HCT116 (cell line): ENCODE results near the gene STK24. TPM values are rescaled to one million over a fixed set of nuclear protein-coding genes. Genes with fewer than 3 reads are reported as not detected.

Experiments used
- ATAC-seq: fragments of 200-7000 bp; cut with Tn5 transposase; 2 replicates; pipeline ENCODE4 v1.9.1; 2020; ENCODE audit warnings: mild to moderate bottlenecking, moderate library complexity
- BruUV-seq: library from RNA; stranded (reverse); fragments of 400-500 nt; replicated peaks from 2 replicates; lab custom pipeline; 2021; lab: Mats Ljungman, UMichigan
- CTCF ChIA-PET: fragments of 300-600 bp; sonication (Branson Sonifier 250); formaldehyde crosslinking; loops from one replicate; lab custom pipeline; 2021; ENCODE audit warnings: antibody characterized with exemption; lab: Charles Lee
- POLR2A ChIA-PET: fragments of 300-600, 350-600 bp; sonication (Branson Sonifier 250); formaldehyde crosslinking; loops from one replicate; lab custom pipeline; 2021; ENCODE audit warnings: antibody characterized with exemption; lab: Charles Lee
- RAD21 ChIA-PET, 2 experiments: fragments of 300-600 bp; sonication (Branson Sonifier 250); formaldehyde crosslinking; loops; one replicate each; lab custom pipeline; 2023; ENCODE audit warnings: low total read pairs in 2 of 2; ENCODE audit not compliant: uncharacterized antibody in 2 of 2, unreplicated experiment in 2 of 2, low non-redundant PET in 1 of 2; lab: Charles Lee
- DNase-seq: peaks from one replicate; pipeline ENCODE4 v3.0.0-alpha.2; 2010; ENCODE audit warnings: low read depth, low spot score
- H2AFZ ChIP-seq: fragments of 200-600 bp; shearing (Covaris generic), sonication (generic); 2 replicates; pipeline ENCODE4 v1.6.1; 2017; ENCODE audit warnings: low read depth, mixed run types, mixed read lengths, antibody characterized with exemption, low read length; ENCODE audit not compliant: poor library complexity, severe bottlenecking
- H3K27ac ChIP-seq: 2 replicates; pipeline ENCODE4 v1.5.1; 2012; ENCODE audit warnings: low read depth, low read length
- H3K27me3 ChIP-seq: fragments of 200-600 bp; sonication (generic); 2 replicates; pipeline ENCODE4 v1.6.1; 2016; ENCODE audit warnings: mixed run types, low read length, mixed read lengths; ENCODE audit not compliant: insufficient read depth
- H3K36me3 ChIP-seq, 2 experiments: fragments of 200-500 bp in 1 of 2; fragments of 200-600 bp in 1 of 2; sonication (Bioruptor generic) in 1 of 2; sonication (generic) in 1 of 2; 2 replicates each; pipeline versions ENCODE4 v1.5.1 to v1.6.1; 2014 to 2016; ENCODE audit warnings: low read length in 2 of 2, inconsistent platforms in 1 of 2, mixed read lengths in 1 of 2, mixed run types in 1 of 2; ENCODE audit not compliant: insufficient read depth in 2 of 2, control insufficient read depth in 1 of 2
- H3K4me1 ChIP-seq, 2 experiments: fragments of 200-600 bp in 1 of 2; sonication (generic) in 1 of 2; 2 replicates each; pipeline versions ENCODE4 v1.5.1 to v1.6.1; 2012 to 2017; ENCODE audit warnings: low read length in 2 of 2, inconsistent platforms in 1 of 2, mild to moderate bottlenecking in 1 of 2, mixed read lengths in 1 of 2, mixed run types in 1 of 2, moderate library complexity in 1 of 2; ENCODE audit not compliant: insufficient read depth in 2 of 2, control insufficient read depth in 1 of 2
- H3K4me2 ChIP-seq: fragments of 200-600 bp; sonication (generic); 2 replicates; pipeline ENCODE4 v1.6.1; 2017; ENCODE audit warnings: mixed run types, low read length, mixed read lengths
- H3K4me3 ChIP-seq, 2 experiments: fragments of 200-600 bp in 1 of 2; sonication (generic) in 1 of 2; replicated peaks in 1 of 2; 2 replicates each; pipeline ENCODE4 v1.5.1; 2011 to 2016; ENCODE audit warnings: low read length in 2 of 2, control low read depth in 1 of 2, low read depth in 1 of 2, mild to moderate bottlenecking in 1 of 2, mixed read lengths in 1 of 2, mixed run types in 1 of 2
- H3K79me2 ChIP-seq: fragments of 200-600 bp; sonication (generic); 2 replicates; pipeline ENCODE4 v1.6.1; 2017; ENCODE audit warnings: mild to moderate bottlenecking, mixed run types, low read length, moderate library complexity, mixed read lengths; ENCODE audit not compliant: insufficient read depth
- H3K9ac ChIP-seq: fragments of 200-600 bp; sonication (generic); 2 replicates; pipeline ENCODE4 v1.6.1; 2016; ENCODE audit warnings: low read length, mixed read lengths
- H3K9me2 ChIP-seq: fragments of 200-600 bp; sonication (generic), shearing (Covaris generic); 2 replicates; pipeline ENCODE4 v1.6.1; 2017; ENCODE audit warnings: mixed run types, mild to moderate bottlenecking, moderate library complexity; ENCODE audit not compliant: insufficient read depth
- H3K9me3 ChIP-seq, 2 experiments: fragments of 200-500 bp in 1 of 2; fragments of 200-600 bp in 1 of 2; sonication (Bioruptor generic) in 1 of 2; sonication (generic) in 1 of 2; 2 replicates each; pipeline ENCODE4 v1.6.1; 2014 to 2017; ENCODE audit warnings: low read length in 2 of 2, mixed read lengths in 2 of 2, inconsistent platforms in 1 of 2, low read depth in 1 of 2, mild to moderate bottlenecking in 1 of 2, mixed run types in 1 of 2, moderate library complexity in 1 of 2; ENCODE audit not compliant: control insufficient read depth in 1 of 2, insufficient read depth in 1 of 2
- H4K20me1 ChIP-seq: fragments of 200-600 bp; sonication (generic), shearing (Covaris generic); 2 replicates; pipeline ENCODE4 v1.6.1; 2017; ENCODE audit warnings: mixed run types, mild to moderate bottlenecking, moderate library complexity; ENCODE audit not compliant: insufficient read depth
- ATF3 ChIP-seq: IDR thresholded peaks from 2 replicates; pipeline ENCODE4 v1.6.1; 2012
- CBX3 ChIP-seq: IDR thresholded peaks from 2 replicates; pipeline ENCODE4 v1.6.1; 2012; ENCODE audit warnings: low read depth
- EGR1 ChIP-seq: IDR thresholded peaks from 2 replicates; pipeline ENCODE4 v1.6.1; 2012; ENCODE audit warnings: low read depth
- ELF1 ChIP-seq: IDR thresholded peaks from 2 replicates; pipeline ENCODE4 v1.6.1; 2012; ENCODE audit warnings: low read depth, borderline replicate concordance
- EZH2 ChIP-seq: fragments of 200-600 bp; sonication (generic); IDR thresholded peaks from 2 replicates; pipeline ENCODE4 v1.6.1; 2017; ENCODE audit warnings: antibody characterized with exemption, mixed run types
- EZH2phosphoT487 ChIP-seq: fragments of 200-600 bp; IDR thresholded peaks from 2 replicates; pipeline ENCODE4 v1.6.1; 2018; ENCODE audit warnings: antibody characterized with exemption, borderline replicate concordance
- FOSL1 ChIP-seq: IDR thresholded peaks from 2 replicates; pipeline ENCODE4 v1.6.1; 2012; ENCODE audit warnings: low read depth
- JUND ChIP-seq: IDR thresholded peaks from 2 replicates; pipeline ENCODE4 v1.6.1; 2012
- POLR2A ChIP-seq: IDR thresholded peaks from 2 replicates; pipeline ENCODE4 v1.7.0; 2011; ENCODE audit warnings: borderline replicate concordance; ENCODE audit not compliant: insufficient read depth, insufficient read length; ENCODE audit errors: extremely low read depth
- POLR2AphosphoS5 ChIP-seq: IDR thresholded peaks from 2 replicates; pipeline ENCODE4 v1.6.1; 2011; ENCODE audit warnings: mild to moderate bottlenecking, low read depth, low read length, moderate library complexity
- SIN3A ChIP-seq: IDR thresholded peaks from 2 replicates; pipeline ENCODE4 v1.6.1; 2012; ENCODE audit warnings: low read depth
- SP1 ChIP-seq: IDR thresholded peaks from 2 replicates; pipeline ENCODE4 v1.6.1; 2012; ENCODE audit warnings: low read depth
- SRF ChIP-seq: IDR thresholded peaks from 2 replicates; pipeline ENCODE4 v1.6.1; 2012; ENCODE audit warnings: low read depth
- TCF7L2 ChIP-seq: IDR thresholded peaks from 2 replicates; pipeline ENCODE4 v1.7.0; 2011; ENCODE audit warnings: borderline replicate concordance, inconsistent platforms; ENCODE audit not compliant: insufficient read depth, insufficient read length; ENCODE audit errors: extremely low read depth
- ZBTB33 ChIP-seq: IDR thresholded peaks from 2 replicates; pipeline ENCODE4 v1.6.1; 2011; ENCODE audit warnings: mild to moderate bottlenecking, low read length, moderate library complexity; ENCODE audit not compliant: insufficient replicate concordance; ENCODE audit errors: extremely low read depth
- ZNF274 ChIP-seq: fragments of 200-500 bp; sonication (Bioruptor generic); IDR thresholded peaks from 2 replicates; pipeline ENCODE4 v1.6.1; 2014; ENCODE audit warnings: mild to moderate bottlenecking, low read depth, low read length, inconsistent platforms
- intact Hi-C: fragments of 100-400 bp; cut with micrococcal nuclease; formaldehyde crosslinking; loops from 2 replicates; pipeline ENCODE4 v1.10.0; 2022
- total RNA-seq: library from RNA; stranded (reverse); gene quantifications from one replicate; pipeline ENCODE4 v1.2.1, GENCODE V29; 2021; ENCODE audit not compliant: unreplicated experiment
- TF ChIP-seq, protein P1 (sequence below): IDR thresholded peaks from 2 replicates; pipeline ENCODE4 v1.6.1; 2012; ENCODE audit warnings: low read depth
- TF ChIP-seq, protein P2 (sequence below), 3 experiments: fragments of 200-600 bp in 1 of 3; sonication (generic) in 1 of 3; IDR thresholded peaks in 2 of 3; conservative IDR thresholded peaks in 1 of 3; 2 replicates each; pipeline ENCODE4 v1.5.1; 2012 to 2017; ENCODE audit warnings: low read depth in 2 of 3, low read length in 2 of 3, antibody characterized with exemption in 1 of 3, borderline replicate concordance in 1 of 3, control low read depth in 1 of 3, mild to moderate bottlenecking in 1 of 3, mixed read lengths in 1 of 3, mixed run types in 1 of 3, moderate library complexity in 1 of 3; ENCODE audit not compliant: insufficient read depth in 1 of 3

Gene STK24
- total RNA-seq, 1 experiment from 2014 or later = 137 TPM

- CTCF ChIA-PET = no interaction called here
- POLR2A ChIA-PET = no interaction called here
- H3K9me3 ChIP-seq = no peaks in the 10 kb centered on the region
- RAD21 ChIA-PET = no interaction called here
- intact Hi-C loops = no loop called here
- no peak for ATAC-seq
- H3K9me2 ChIP-seq = no peaks in the 10 kb centered on the region
- no TSS peak for BruUV-seq
- H4K20me1 ChIP-seq = peaks cover 6% of the 10 kb centered on the region; the same call in 1 of the 2 replicates
- H2AFZ ChIP-seq = no peak overlapping the region
- no peaks in the 10 kb centered on the region for H3K36me3 ChIP-seq
- no peak for TF ChIP-seq CBX3
- TF ChIP-seq, protein P1, sequence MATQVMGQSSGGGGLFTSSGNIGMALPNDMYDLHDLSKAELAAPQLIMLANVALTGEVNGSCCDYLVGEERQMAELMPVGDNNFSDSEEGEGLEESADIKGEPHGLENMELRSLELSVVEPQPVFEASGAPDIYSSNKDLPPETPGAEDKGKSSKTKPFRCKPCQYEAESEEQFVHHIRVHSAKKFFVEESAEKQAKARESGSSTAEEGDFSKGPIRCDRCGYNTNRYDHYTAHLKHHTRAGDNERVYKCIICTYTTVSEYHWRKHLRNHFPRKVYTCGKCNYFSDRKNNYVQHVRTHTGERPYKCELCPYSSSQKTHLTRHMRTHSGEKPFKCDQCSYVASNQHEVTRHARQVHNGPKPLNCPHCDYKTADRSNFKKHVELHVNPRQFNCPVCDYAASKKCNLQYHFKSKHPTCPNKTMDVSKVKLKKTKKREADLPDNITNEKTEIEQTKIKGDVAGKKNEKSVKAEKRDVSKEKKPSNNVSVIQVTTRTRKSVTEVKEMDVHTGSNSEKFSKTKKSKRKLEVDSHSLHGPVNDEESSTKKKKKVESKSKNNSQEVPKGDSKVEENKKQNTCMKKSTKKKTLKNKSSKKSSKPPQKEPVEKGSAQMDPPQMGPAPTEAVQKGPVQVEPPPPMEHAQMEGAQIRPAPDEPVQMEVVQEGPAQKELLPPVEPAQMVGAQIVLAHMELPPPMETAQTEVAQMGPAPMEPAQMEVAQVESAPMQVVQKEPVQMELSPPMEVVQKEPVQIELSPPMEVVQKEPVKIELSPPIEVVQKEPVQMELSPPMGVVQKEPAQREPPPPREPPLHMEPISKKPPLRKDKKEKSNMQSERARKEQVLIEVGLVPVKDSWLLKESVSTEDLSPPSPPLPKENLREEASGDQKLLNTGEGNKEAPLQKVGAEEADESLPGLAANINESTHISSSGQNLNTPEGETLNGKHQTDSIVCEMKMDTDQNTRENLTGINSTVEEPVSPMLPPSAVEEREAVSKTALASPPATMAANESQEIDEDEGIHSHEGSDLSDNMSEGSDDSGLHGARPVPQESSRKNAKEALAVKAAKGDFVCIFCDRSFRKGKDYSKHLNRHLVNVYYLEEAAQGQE = no peak
- no peak for TF ChIP-seq SRF
- no peak for TF ChIP-seq EZH2
- TF ChIP-seq ATF3 = no peak
- TF ChIP-seq JUND = no peak
- TF ChIP-seq FOSL1 = no peak
- TF ChIP-seq SP1 = no peak
- no peak for TF ChIP-seq ELF1
- no peak for TF ChIP-seq EGR1
- no peak for TF ChIP-seq TCF7L2
- no peak for TF ChIP-seq ZNF274
- TF ChIP-seq POLR2AphosphoS5 = no peak
- TF ChIP-seq POLR2A = no peak
- TF ChIP-seq SIN3A = no peak
- TF ChIP-seq EZH2phosphoT487 = no peak
- TF ChIP-seq, protein P2, sequence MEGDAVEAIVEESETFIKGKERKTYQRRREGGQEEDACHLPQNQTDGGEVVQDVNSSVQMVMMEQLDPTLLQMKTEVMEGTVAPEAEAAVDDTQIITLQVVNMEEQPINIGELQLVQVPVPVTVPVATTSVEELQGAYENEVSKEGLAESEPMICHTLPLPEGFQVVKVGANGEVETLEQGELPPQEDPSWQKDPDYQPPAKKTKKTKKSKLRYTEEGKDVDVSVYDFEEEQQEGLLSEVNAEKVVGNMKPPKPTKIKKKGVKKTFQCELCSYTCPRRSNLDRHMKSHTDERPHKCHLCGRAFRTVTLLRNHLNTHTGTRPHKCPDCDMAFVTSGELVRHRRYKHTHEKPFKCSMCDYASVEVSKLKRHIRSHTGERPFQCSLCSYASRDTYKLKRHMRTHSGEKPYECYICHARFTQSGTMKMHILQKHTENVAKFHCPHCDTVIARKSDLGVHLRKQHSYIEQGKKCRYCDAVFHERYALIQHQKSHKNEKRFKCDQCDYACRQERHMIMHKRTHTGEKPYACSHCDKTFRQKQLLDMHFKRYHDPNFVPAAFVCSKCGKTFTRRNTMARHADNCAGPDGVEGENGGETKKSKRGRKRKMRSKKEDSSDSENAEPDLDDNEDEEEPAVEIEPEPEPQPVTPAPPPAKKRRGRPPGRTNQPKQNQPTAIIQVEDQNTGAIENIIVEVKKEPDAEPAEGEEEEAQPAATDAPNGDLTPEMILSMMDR (IDR thresholded peaks at IDR 0.05 in 2 of 3, conservative IDR thresholded peaks at IDR 0.05 in 1 of 3; ENCODE audit: borderline replicate concordance in 1 of 3, insufficient read depth in 1 of 3, low read depth in 2 of 3, low read length in 2 of 3) = no peak
- no peak for TF ChIP-seq ZBTB33
- H3K27me3 ChIP-seq = no peaks in the 10 kb centered on the region
- no peak overlapping the region for H3K27ac ChIP-seq
- H3K4me2 ChIP-seq = no peak overlapping the region
- H3K79me2 ChIP-seq = peaks cover 90% of the 10 kb centered on the region
- H3K4me3 ChIP-seq = no peak overlapping the region
- H3K4me1 ChIP-seq = peaks cover 15 to 50% of the 10 kb centered on the region in 2 experiments
- H3K9ac ChIP-seq = no peak overlapping the region
- no peak for DNase-seq
Observed at GRCh38 chr13:98489446-98490194, 87.3 kb downstream of the STK24 start.
